GM19099 (cell line): Measurements from ENCODE around the gene RABEP1.

ENCODE experiments used
- POLR2A ChIP-seq: IDR thresholded peaks from 3 replicates; pipeline ENCODE4 v1.6.1; 2011; ENCODE audit warnings: low read depth; ENCODE audit not compliant: insufficient read length; ENCODE audit errors: extremely low read depth

RABEP1 gene

GRCh38 chr17:5419356-5419958 is 137.4 kb downstream of the RABEP1 start, which contains the start of gene NUP88:
NUP88 (minus strand) TSS chr17:5419662; CDS start chr17:5419650, 12 bp downstream.
- peak; percentile 90 for TF ChIP-seq POLR2A

GRCh38 chr17:5419959-5420653 is 138.0 kb downstream of the RABEP1 start, which contains the start of gene RPAIN:
RPAIN (plus strand) TSS chr17:5420182; CDS start chr17:5420211, 29 bp downstream.
- TF ChIP-seq POLR2A, result peak; percentile 82

- no peak for TF ChIP-seq POLR2A
Measured at GRCh38 chr17:5422505-5422904, 140.4 kb downstream of the RABEP1 start.

GRCh38 chr17:5424909-5425308 is 142.8 kb downstream of the RABEP1 start:
- TF ChIP-seq POLR2A, result no peak

GRCh38 chr17:5425826-5426225 is 143.7 kb downstream of the RABEP1 start:
- TF ChIP-seq POLR2A, result no peak

- TF ChIP-seq POLR2A, result no peak
Measured at GRCh38 chr17:5429191-5429887, 147.3 kb downstream of the RABEP1 start.

- TF ChIP-seq POLR2A, result no peak
Measured at GRCh38 chr17:5430413-5430999, 148.4 kb downstream of the RABEP1 start.

GRCh38 chr17:5431949-5432556 is 150.0 kb downstream of the RABEP1 start:
- no peak for TF ChIP-seq POLR2A

- no peak for TF ChIP-seq POLR2A
Measured at GRCh38 chr17:5434984-5435383, 152.9 kb downstream of the RABEP1 start.
